Sigmoid colon (tissue), 4 donors: ENCODE measurements around the gene SMIM35.

Experiments
- CTCF ChIP-seq, 4 experiments: fragments of 450-650 bp in 3 of 4; fragments of 200-600 bp in 1 of 4; IDR thresholded peaks; one replicate each; pipeline ENCODE4 v1.5.1; 2016 to 2019; ENCODE audit warnings: antibody characterized with exemption in 4 of 4, mild to moderate bottlenecking in 3 of 4, moderate library complexity in 2 of 4
- POLR2AphosphoS5 ChIP-seq, 4 donors: sonication (generic); formaldehyde crosslinking; IDR thresholded peaks; one replicate each; pipeline ENCODE4 v1.6.1; 2017; ENCODE audit warnings: antibody characterized with exemption in 4 of 4

DNA sequence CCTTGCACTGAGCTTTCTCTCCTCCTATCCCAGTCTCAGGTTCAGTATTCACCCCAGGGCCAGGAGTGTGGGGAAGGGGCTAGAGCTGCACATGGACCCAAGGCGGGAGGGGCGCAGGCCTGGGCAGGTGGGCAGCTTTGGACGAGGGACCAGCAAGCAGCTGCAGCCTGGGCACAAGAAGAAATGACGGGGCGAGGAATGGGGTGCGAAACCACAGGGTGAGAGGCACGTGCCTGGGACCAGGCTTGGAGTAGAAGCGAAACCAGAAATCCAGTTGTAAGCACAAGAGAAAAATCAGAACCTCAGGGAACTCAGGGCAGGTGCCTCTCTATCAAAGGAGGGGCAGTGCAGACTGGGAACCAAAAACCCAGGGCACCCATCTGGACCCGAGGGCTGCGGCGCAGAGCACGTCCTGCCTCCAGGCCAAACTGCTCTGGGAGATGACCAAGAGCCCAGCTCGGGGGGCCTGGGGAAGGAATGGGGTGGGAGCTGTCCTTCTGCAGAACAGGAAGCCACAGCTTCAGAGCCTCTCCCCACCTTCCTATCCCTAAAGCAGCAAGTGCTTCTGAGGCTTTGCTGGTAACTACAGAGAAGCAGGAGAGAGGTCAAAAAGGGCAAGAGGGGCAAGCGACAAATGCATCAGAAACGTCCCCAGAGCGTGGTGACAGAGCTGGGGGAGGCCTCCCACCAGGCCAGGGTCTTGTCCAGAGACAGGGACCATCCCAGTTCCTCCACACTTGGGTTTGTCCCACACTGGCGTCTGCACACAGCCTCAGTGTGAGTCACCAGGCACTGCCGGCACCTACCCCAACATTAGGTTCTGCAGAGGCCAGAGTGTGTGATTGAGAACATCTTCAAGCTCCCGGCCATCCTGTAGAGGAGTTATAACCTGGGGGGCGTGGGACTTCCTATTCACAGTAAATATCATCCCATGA, 28.2 kb downstream of the SMIM35 start:
- TF ChIP-seq CTCF (IDR thresholded peaks at IDR 0.05) (no peak), POLR2AphosphoS5 (IDR thresholded peaks at IDR 0.05) (no peak)
